GM18870 (cell line): ENCODE data around the gene ANKH.

ENCODE experiments used
- ATAC-seq: cut with Tn5 transposase; IDR thresholded peaks from one replicate; pipeline ENCODE4 v1.9.1; 2021; ENCODE audit warnings: moderate library complexity; ENCODE audit not compliant: unreplicated experiment

Gene ANKH

DNA sequence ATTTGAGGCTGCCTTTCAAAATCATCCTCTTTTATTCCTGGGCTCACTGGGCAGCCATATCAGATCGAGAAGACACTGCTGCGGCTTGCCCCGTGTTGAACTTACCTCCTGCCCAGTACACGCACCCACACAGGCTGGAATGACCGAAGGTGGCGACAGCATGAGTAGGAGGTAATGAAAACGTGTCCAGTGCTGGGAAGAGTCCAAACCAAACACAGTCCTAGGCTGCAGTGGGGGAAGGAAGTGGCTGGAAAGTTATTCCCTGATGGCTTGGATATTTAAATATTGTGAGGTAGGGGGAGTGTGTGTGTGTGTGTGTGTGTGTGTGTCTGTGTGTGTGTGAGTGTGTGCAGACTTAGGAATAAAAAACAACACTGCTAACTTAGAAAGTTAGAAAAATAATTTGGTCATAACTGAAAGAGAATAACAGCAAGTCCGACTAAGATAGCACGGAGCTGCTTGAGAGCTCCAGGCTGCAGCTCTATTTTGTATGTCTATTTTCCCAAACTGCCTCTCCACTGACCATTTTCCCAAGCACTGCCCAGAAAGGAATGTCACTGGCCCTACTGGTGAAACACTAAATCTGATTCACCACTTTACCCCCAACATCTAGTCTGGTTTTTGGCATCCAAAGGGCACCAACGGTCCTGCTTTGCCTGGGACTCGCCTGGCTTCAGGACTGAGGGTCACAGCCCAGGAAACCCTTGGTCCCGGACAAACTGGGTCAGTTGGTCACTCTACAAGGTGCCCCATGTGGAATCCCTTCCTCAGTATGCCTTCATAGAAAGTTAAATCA lies 41.2 kb downstream of the ANKH start:
- ATAC-seq = no peak

- no peak for ATAC-seq
Observed at GRCh38 chr5:14829396-14829795, 42.2 kb downstream of the ANKH start.

DNA sequence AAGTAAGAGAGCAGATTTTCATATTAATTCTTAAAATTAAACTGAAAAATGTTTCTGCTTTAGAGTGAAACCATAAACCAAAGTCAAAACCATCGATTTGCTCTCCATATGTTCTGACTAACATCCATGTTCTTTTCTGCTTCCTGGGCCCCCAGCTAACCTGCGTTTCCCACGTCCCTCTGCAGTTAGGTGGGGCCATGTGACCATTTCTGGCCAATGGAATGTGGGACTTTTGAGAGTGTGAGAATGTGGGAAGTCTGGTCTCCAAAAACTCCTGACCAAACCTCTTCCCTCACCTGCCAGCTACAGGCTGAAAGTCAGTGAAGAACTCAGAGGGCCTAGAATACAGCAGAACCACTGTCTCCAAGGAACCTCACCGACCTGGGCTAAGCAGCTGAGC lies 44.9 kb downstream of the ANKH start:
- no peak for ATAC-seq

GRCh38 chr5:14825977-14826376 lies 45.6 kb downstream of the ANKH start:
- no peak for ATAC-seq

DNA sequence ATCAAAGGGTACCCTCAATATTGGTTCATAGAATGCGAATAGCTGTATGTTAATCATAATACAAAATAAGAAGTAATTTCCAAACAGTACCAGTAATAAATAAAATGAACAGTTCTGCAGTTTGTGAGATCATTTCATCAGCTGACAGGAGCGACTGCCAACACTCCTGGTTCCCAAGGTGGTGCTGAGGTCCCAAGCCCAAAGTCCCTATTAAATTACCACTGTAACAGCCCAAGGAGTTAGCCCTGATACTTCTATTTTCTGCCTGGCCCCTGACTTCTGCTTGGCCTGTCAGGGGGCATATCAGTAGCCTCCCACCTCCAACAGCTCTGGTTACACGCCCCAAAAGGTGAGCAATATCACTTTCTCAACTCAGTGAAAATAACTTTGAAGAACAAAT lies 47.1 kb downstream of the ANKH start:
- ATAC-seq = no peak

- ATAC-seq = no peak
Observed at GRCh38 chr5:14821100-14821845, 50.3 kb downstream of the ANKH start.

DNA sequence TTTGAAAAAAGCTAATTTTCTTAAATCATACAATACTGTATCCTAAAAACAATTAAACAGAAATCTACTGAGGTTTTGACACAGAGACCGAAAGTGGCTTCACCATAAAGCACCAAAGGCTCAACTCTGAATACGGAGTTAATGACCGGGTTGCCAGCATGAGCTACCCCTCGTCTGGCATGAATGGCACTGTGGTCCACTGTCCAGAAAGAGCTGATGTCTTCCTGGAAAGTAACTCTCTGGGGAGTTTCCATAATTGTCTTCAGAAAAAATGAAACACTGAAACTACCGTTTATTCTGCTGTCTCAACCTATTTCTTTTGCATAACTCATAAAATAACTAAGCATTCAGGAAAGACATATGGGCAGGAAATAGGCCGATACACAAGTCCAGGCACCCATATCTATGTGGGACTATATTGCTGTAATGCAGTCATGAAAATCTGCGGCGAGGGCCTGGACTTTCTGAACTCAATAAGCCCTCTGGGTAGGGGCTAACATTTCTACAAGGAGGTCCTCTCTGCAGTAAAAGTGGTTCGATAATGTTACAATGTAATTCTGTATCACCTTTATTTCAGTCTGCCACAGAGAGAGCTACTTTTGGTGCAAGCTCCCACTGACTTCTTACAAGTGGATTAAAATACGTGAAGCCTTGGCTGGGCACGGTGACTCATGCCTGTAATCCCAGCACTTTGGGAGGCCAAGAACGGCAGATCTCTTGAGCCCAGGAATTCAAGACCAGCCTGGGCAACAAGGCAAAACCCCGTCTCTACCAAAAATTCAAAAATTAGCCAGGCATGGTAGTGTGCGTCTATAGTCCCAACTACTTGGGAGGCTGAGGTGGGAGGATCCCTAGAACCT lies 52.4 kb downstream of the ANKH start:
- ATAC-seq = no peak

DNA sequence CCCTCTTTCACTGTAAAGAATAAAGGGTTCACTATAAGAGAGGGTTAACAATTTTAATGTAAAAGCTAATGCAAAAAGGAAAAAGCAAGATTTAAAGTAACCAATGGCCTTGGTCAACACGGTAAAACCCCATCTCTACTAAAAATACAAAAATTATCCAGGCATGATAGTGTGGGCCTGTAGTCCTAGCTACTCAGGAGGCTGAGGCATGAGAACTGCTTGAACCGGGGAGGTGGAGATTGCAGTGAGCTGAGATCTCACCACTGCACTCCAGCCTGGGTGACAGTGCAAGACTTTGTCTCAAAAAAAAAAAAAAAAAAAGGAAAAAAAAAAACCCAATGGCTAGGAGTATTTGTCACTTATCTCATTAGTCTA lies 53.8 kb downstream of the ANKH start:
- ATAC-seq = peak; percentile 58

DNA sequence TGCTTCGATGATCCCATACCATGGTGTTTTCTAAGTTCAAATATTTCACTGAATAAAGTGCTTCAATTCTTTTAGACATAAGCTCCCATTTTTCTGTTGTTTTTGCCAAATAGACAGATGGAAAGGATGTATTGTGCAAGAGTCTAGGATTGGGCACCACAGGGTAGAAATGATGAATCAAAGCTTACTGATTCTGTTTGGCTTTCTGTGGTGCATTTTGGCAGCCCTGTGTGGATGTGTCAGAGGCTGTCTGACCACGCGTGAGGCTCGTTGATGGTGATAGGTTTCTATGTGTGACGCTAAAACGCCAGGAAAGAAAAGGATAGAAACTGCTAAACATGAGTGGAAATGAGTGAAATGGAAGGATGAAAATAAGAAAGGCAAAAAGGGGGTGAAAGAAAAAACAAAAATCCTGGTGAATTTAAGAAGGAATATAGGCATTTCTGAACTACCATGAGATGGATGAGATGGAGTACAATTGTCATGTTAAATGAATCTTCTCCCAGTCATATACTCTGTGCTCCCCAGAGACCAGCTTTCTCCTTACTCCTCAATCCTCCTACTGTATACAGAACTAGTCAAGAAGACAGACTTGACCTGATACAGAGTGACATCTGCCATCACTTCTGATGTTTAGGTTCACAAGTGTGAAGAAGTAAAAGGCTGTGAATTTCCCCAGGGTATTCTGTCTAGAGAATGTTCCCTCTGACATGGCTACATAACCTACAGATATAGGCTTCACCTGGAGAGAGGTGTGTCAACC lies 54.4 kb downstream of the ANKH start:
- peak; percentile 33 for ATAC-seq

- no peak for ATAC-seq
Observed at GRCh38 chr5:14816374-14816998, 55.1 kb downstream of the ANKH start.

GRCh38 chr5:14813747-14814146 lies 57.8 kb downstream of the ANKH start:
- no peak for ATAC-seq

- ATAC-seq = no peak
Observed at GRCh38 chr5:14812166-14812565, 59.4 kb downstream of the ANKH start.

GRCh38 chr5:14810928-14811572 lies 60.5 kb downstream of the ANKH start:
- ATAC-seq = no peak

GRCh38 chr5:14810282-14810681 lies 61.3 kb downstream of the ANKH start:
- ATAC-seq = no peak

GRCh38 chr5:14809369-14810155 lies 62.0 kb downstream of the ANKH start:
- peak; percentile 98 for ATAC-seq

DNA sequence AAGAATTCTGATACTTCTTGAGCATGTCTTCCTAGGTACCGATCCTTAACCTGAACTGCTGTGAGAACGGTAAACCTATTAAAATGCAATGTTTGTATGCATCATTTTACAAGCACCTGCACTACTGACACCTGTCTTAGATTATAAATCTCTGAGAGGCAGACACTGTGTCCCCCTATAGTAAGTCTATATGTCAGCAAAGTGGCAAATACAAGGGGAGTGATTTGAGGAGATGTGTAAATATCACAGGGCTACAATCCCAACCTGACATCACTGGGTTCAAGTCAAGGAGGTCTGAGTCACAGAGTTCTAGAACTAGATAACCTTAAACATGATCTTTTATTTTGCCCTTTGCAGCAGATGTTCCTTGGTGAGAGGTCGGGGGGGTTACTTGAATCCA lies 64.1 kb downstream of the ANKH start:
- ATAC-seq = no peak

DNA sequence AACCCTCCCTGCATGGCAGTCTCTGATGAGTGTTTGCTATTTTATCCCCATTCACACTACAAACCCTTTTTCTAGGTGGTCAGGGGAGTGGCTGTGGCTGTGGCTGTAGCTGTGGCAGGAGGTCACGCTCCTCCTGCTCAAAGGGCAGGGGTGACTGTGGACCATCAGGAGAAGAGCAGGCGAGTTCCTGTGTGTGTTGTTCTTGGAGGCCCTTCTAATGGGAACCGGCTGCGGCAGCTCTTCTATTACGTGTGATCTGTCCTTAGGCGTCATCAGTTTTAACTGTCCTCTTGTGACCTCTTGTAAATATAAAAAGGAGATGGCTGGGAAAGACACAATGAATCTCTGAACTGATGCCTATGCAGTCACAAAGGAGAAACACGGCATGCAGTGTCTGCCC lies 65.1 kb downstream of the ANKH start:
- ATAC-seq = no peak

- ATAC-seq = no peak
Observed at GRCh38 chr5:14802541-14802940, 69.0 kb downstream of the ANKH start.

GRCh38 chr5:14801792-14802191 lies 69.8 kb downstream of the ANKH start:
- no peak for ATAC-seq
